ENCODE results near the gene WWOX. TPM values are rescaled to one million over a fixed set of nuclear protein-coding genes. Genes with fewer than 3 reads are reported as not detected.

The WWOX gene
- total and polyA plus RNA-seq, 2 donors (not counting 3 experiments of a cell fraction or from before 2014, with no cell fraction given), result 6.2 to 12.5 TPM

DNA sequence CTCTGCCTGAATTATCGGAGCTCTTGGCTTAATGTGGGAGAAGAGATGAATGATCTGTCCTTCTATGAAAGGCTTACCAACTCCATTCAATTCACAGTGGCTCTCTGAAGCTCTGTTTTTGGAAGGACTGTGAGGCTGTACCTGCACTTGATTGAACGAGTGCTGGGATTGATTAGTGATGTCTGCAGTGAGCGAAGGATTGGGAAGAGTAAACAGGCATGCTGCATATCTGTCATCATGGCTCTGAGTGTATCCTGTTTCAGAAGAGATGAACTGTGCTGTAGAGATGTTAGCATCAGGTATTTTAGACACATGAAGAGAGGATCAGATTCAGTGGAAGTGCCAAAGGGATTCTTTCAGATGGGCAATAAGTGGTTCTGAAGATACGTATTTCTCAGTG, 937.1 kb downstream of the WWOX start:
- H3K4me1 ChIP-seq (ENCODE audit: control insufficient read depth, extremely low read depth, insufficient read depth, low read length), result no peaks in the 10 kb centered on the region
- POLR2A ChIA-PET, result no interaction called here
- no peak overlapping the region for H3K27ac ChIP-seq (ENCODE audit: insufficient read depth, low read depth, low read length)
- no peaks in the 10 kb centered on the region for H3K79me2 ChIP-seq (ENCODE audit: control insufficient read depth, insufficient read depth, low read length)
- intact Hi-C loops (cut with micrococcal nuclease), result no loop called here
- BruUV-seq (replicated peaks), result no TSS peak
- H3K36me3 ChIP-seq (ENCODE audit: control insufficient read depth in 2 of 2, extremely low read depth in 1 of 2, insufficient read depth in 2 of 2, low read length in 2 of 2), result no peaks in the 10 kb centered on the region
- H3K9me1 ChIP-seq (replicated peaks; ENCODE audit: control insufficient read depth, extremely low read depth, insufficient read depth, low read length), result no peaks in the 10 kb centered on the region
- no peaks in the 10 kb centered on the region for H3K27me3 ChIP-seq (ENCODE audit: control insufficient read depth in 2 of 2, insufficient read depth in 2 of 2, low read length in 2 of 2)
- CTCF ChIA-PET, result no interaction called here
- H3K9ac ChIP-seq (replicated peaks; ENCODE audit: extremely low read depth, insufficient read depth, low read length), result no peak overlapping the region
- H3K9me3 ChIP-seq (replicated peaks; ENCODE audit: control insufficient read depth, insufficient read depth, low read length), result peaks cover 4% of the 10 kb centered on the region
- TF ChIP-seq, protein P1, sequence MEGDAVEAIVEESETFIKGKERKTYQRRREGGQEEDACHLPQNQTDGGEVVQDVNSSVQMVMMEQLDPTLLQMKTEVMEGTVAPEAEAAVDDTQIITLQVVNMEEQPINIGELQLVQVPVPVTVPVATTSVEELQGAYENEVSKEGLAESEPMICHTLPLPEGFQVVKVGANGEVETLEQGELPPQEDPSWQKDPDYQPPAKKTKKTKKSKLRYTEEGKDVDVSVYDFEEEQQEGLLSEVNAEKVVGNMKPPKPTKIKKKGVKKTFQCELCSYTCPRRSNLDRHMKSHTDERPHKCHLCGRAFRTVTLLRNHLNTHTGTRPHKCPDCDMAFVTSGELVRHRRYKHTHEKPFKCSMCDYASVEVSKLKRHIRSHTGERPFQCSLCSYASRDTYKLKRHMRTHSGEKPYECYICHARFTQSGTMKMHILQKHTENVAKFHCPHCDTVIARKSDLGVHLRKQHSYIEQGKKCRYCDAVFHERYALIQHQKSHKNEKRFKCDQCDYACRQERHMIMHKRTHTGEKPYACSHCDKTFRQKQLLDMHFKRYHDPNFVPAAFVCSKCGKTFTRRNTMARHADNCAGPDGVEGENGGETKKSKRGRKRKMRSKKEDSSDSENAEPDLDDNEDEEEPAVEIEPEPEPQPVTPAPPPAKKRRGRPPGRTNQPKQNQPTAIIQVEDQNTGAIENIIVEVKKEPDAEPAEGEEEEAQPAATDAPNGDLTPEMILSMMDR (IDR thresholded peaks at IDR 0.05; ENCODE audit: extremely low read depth in 1 of 2, insufficient read depth in 1 of 2, low read depth in 1 of 2, low read length in 2 of 2), result no peak
- no peak for TF ChIP-seq MYC (IDR thresholded peaks at IDR 0.05; ENCODE audit: low read depth, low read length)
- TF ChIP-seq GATA2 (IDR thresholded peaks at IDR 0.05; ENCODE audit: insufficient read depth, insufficient read length, low read depth, low read length), result no peak
- TF ChIP-seq POLR2A (IDR thresholded peaks at IDR 0.05; ENCODE audit: low read depth, low read length), result no peak
- TF ChIP-seq, protein P2, sequence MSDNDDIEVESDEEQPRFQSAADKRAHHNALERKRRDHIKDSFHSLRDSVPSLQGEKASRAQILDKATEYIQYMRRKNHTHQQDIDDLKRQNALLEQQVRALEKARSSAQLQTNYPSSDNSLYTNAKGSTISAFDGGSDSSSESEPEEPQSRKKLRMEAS (IDR thresholded peaks at IDR 0.05; ENCODE audit: insufficient read depth, insufficient read length), result no peak
- TF ChIP-seq EZH2 (IDR thresholded peaks at IDR 0.05; ENCODE audit: borderline replicate concordance, low read depth, low read length, severe bottlenecking), result no peak
- no peak overlapping the region for H3K4me3 ChIP-seq (replicated peaks in 1 of 3; ENCODE audit: insufficient read depth in 1 of 3, low read depth in 1 of 3, low read length in 3 of 3)
- FAIRE-seq (no peak), DNase-seq (ENCODE audit: low read depth, low spot score) (no peak)
- dilution Hi-C loops (cut with MboI; ENCODE audit: extremely low pct_ligation_motif_present, low sequenced_read_pairs), result no loop called here
- H4K20me1 ChIP-seq (replicated peaks; ENCODE audit: control insufficient read depth, extremely low read depth, insufficient read depth, low read length), result no peaks in the 10 kb centered on the region
- H3K4me2 ChIP-seq (ENCODE audit: insufficient read depth, low read length), result no peak overlapping the region
- no peak overlapping the region for H2AFZ ChIP-seq (ENCODE audit: low read depth, low read length)
